BE2C (cell line): ENCODE measurements around the gene NF1.

Source experiments
- DNase-seq: peaks from one replicate; pipeline ENCODE4 v3.0.0-alpha.2; 2020
- H3K27me3 ChIP-seq: fragments of 250-450 bp; sonication (Bioruptor Pico); 2 replicates; pipeline ENCODE4 v1.5.1; 2020; ENCODE audit warnings: mild to moderate bottlenecking
- H3K36me3 ChIP-seq: fragments of 250-450 bp; sonication (Bioruptor Pico); 2 replicates; pipeline ENCODE4 v1.5.1; 2020; ENCODE audit warnings: mild to moderate bottlenecking
- H3K4me1 ChIP-seq: fragments of 250-450 bp; sonication (Bioruptor Pico); 2 replicates; pipeline ENCODE4 v1.5.1; 2020
- H3K4me3 ChIP-seq: 2 replicates; pipeline ENCODE4 v1.5.1; 2011; ENCODE audit warnings: low read depth, low read length
- H3K9me3 ChIP-seq: fragments of 250-450 bp; sonication (Bioruptor Pico); 2 replicates; pipeline ENCODE4 v1.5.1; 2020
- CTCF ChIP-seq: IDR thresholded peaks from 2 replicates; pipeline ENCODE4 v1.5.1; 2012; ENCODE audit warnings: mild to moderate bottlenecking, low read depth, low read length

The NF1 gene

GRCh38 chr17:31296142-31296541 is 201.4 kb downstream of the NF1 start:
- no peak for DNase-seq

GRCh38 chr17:31297090-31297489 is 202.3 kb downstream of the NF1 start, which contains the start of gene OMG:
Gene OMG, minus strand, starts transcription at chr17:31297239. Its CDS starts 908 bp downstream, at chr17:31296331.
- Histone ChIP-seq H3K4me3 (no peak within 1 kb of the TSS), H3K9me3 (no peaks in the 10 kb centered on the region), H3K4me1 (no peaks in the 10 kb centered on the region), H3K36me3 (no peaks in the 10 kb centered on the region), H3K27me3 (no peaks in the 10 kb centered on the region)
- TF ChIP-seq CTCF, result no peak
- no peak for DNase-seq

More at GRCh38 chr17:31296142-31296541, 201.4 kb downstream of the NF1 start:
- Histone ChIP-seq H3K9me3 (no peaks in the 10 kb centered on the region), H3K36me3 (no peaks in the 10 kb centered on the region), H3K4me1 (no peaks in the 10 kb centered on the region), H3K4me3 (no peak overlapping the region), H3K27me3 (no peaks in the 10 kb centered on the region)
- TF ChIP-seq CTCF, result no peak

- H3K4me3 ChIP-seq, result no peak overlapping the region
- no peaks in the 10 kb centered on the region for H3K27me3 ChIP-seq
- no peaks in the 10 kb centered on the region for H3K4me1 ChIP-seq
- H3K9me3 ChIP-seq, result no peaks in the 10 kb centered on the region
- DNase-seq, result no peak
- no peak for TF ChIP-seq CTCF
- H3K36me3 ChIP-seq, result no peaks in the 10 kb centered on the region
These were observed 204.8 kb downstream of the NF1 start for GRCh38 chr17:31299624-31300023.

- no peaks in the 10 kb centered on the region for H3K36me3 ChIP-seq
- no peaks in the 10 kb centered on the region for H3K4me1 ChIP-seq
- DNase-seq, result no peak
- H3K27me3 ChIP-seq, result no peaks in the 10 kb centered on the region
- no peak for TF ChIP-seq CTCF
- no peaks in the 10 kb centered on the region for H3K9me3 ChIP-seq
- no peak overlapping the region for H3K4me3 ChIP-seq
These were observed 212.9 kb downstream of the NF1 start for GRCh38 chr17:31307640-31308039.

GRCh38 chr17:31308372-31309334 is 213.9 kb downstream of the NF1 start:
- no peaks in the 10 kb centered on the region for H3K36me3 ChIP-seq
- H3K27me3 ChIP-seq, result no peaks in the 10 kb centered on the region
- no peak overlapping the region for H3K4me3 ChIP-seq
- DNase-seq, result no peak
- TF ChIP-seq CTCF, result no peak
- no peaks in the 10 kb centered on the region for H3K4me1 ChIP-seq
- H3K9me3 ChIP-seq, result no peaks in the 10 kb centered on the region

- no peak for TF ChIP-seq CTCF
- Histone ChIP-seq H3K4me3 (no peak overlapping the region), H3K9me3 (no peaks in the 10 kb centered on the region), H3K36me3 (no peaks in the 10 kb centered on the region), H3K27me3 (no peaks in the 10 kb centered on the region), H3K4me1 (no peaks in the 10 kb centered on the region)
- DNase-seq, result no peak
These were observed 214.8 kb downstream of the NF1 start for GRCh38 chr17:31309556-31309955.
